Renal pelvis (tissue), 4 donors: ENCODE measurements around the gene PTDSS2. TPM values are rescaled to one million over a fixed set of nuclear protein-coding genes. Genes with fewer than 3 reads are reported as not detected.
"Not testable (repeated sequence)": the region's sequence is repeated elsewhere in the genome, so short reads cannot be mapped to it uniquely, and the experiment has no call there.

ENCODE experiments used
- DNase-seq: peaks from one replicate; pipeline ENCODE4 v3.0.0-alpha.2; 2013
- polyA plus RNA-seq, 3 donors: library from polyadenylated mRNA; unstranded; fragments of 120-200 nt; gene quantifications; one replicate each; pipeline ENCODE4 v1.2.1, GENCODE V29; 2013; ENCODE audit not compliant: insufficient read length in 3 of 3

The PTDSS2 gene
- polyA plus RNA-seq, 3 donors: 40.0 to 44.9 (median 41.2) TPM

- peak; percentile 53 for DNase-seq
Measured at GRCh38 chr11:504053-504993, 54.2 kb downstream of the PTDSS2 start.

DNA sequence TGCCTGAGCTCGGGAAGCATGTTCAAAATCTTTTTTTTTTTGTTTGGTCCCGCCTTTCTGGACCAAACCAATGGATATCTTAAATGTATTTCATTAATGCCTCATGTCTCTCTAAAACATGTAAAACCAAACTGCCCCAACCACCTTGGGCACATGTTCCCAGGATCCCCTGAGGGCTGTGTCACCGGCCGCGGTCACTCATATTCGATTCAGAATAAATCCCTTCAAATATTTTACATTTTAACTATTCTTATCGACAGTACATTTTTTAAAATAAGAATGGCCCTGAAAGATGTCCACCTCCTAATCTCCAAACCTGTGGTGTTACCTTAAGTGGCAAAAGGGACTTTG is 54.9 kb downstream of the PTDSS2 start:
- no peak for DNase-seq

DNA sequence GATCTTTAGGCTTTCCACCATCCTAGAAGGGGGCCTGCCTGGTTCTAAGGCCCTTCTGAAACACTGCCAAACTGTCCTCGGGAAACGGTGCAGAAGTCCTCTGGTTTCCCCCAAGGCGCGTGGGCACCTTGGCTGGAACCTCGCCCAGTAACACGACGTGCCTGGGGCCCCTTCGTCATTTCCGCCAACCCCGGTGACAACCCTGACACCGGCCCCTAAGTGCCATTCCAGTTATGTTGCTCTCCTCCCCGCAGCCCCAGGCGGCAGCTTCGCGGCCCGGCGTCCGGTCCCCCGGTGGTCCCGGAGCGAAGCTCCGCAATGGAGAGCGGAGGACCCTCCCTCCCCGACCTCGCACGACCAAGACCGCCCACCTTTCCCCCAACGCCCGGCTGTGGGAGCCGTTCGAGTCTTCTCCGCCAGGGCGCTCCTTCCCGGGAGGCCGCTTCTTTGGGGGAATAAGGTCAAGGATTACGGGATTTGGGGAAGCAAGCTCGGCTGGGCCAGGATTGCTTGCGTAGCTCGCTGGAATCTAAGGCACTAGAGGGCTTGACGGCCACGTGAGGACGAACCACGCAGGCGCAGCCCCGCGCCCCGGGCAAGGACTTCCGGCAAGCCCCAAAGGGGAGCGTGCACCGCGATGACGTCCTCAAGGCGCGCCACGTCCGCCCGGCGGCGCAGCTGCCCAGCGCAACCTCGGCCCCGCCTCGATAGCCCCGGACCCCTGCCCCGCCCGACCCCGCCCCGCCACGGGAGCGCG is 56.3 kb downstream of the PTDSS2 start:
- DNase-seq: peak; percentile 97

GRCh38 chr11:506995-507726 is 57.1 kb downstream of the PTDSS2 start, which contains the start of gene RNH1:
TSS of gene RNH1 (minus strand) at chr11:507242. CDS start at chr11:502162, 5,080 bp downstream.
- DNase-seq: peak; percentile 91

- no peak for DNase-seq
Measured at GRCh38 chr11:507727-508515, 57.8 kb downstream of the PTDSS2 start.

- DNase-seq: no peak
Measured at GRCh38 chr11:508956-509355, 58.9 kb downstream of the PTDSS2 start.

GRCh38 chr11:512761-513595 is 62.9 kb downstream of the PTDSS2 start:
- DNase-seq: no peak

DNA sequence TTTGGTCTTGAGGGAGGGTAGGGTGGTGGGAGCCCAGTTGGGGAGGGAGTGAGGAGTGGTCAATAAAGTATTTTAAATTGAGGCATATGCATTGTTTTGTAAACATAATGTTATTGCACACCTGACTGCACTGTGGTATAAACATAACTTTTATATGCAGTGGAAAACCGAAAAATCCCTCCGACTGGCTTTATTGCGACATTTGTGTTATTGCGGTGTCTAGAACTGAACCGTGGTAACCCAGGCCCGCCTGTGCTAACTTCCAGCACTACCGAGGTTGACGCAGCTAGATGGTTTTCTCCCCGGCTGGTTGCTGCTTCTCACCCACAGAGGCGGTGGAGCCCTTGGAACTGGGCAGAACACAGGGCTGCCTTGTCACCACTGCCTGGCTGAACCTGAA is 64.5 kb downstream of the PTDSS2 start:
- no peak for DNase-seq

- DNase-seq: no peak
Measured at GRCh38 chr11:515131-515530, 65.1 kb downstream of the PTDSS2 start.

DNA sequence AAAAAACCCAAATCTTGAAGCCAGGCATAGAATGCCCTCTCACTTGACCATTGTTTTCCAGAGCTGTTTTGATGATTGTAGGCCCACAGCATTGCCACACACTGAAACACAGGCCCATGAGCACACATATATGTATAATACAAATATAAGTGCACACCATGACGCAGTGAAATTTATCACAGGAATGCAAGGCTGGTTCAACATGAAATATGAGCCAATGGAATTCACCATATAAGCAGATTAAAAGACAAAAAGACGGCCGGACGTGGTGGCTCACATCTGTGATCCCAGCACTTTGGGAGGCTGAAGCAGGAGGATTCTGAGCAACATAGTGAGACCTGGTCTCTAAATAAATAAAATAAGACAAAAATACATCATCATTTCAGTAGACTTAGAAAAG is 66.3 kb downstream of the PTDSS2 start:
- no peak for DNase-seq

DNA sequence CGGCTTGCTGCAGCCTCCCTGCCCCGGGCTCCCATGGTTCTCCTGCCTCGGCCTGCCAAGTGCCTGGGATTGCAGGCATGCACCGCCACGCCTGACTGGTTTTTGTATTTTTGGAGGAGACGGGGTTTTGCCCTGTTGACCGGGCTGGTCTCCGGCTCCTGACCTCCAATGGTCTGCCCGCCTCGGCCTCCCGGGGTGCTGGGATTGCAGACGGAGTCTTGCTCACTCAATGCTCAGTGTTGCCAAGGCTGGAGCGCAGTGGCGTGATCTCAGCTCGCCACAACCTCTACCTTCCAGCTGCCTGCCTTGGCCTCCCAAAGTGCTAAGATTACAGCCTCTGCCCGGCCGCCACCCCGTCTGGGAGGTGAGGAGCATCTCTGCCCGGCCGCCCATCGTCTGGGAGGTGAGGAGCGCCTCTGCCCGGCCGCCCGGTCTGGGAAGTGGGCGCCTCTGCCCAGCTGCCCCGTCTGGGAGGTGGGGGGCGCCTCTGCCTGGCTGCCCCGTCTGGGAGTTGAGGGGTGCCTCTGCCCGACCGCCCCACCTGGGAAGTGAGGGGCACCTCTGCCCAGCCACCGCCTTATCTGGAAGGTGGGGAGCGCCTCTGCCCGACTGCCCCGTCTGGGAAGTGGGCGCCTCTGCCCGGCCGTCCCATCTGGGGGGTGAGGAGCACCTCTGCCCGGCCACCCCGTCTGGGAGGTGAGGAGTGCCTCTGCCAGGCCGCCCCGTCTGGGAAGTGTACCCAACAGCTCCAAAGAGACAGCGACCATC is 67.0 kb downstream of the PTDSS2 start:
- DNase-seq: not testable (repeated sequence)

DNA sequence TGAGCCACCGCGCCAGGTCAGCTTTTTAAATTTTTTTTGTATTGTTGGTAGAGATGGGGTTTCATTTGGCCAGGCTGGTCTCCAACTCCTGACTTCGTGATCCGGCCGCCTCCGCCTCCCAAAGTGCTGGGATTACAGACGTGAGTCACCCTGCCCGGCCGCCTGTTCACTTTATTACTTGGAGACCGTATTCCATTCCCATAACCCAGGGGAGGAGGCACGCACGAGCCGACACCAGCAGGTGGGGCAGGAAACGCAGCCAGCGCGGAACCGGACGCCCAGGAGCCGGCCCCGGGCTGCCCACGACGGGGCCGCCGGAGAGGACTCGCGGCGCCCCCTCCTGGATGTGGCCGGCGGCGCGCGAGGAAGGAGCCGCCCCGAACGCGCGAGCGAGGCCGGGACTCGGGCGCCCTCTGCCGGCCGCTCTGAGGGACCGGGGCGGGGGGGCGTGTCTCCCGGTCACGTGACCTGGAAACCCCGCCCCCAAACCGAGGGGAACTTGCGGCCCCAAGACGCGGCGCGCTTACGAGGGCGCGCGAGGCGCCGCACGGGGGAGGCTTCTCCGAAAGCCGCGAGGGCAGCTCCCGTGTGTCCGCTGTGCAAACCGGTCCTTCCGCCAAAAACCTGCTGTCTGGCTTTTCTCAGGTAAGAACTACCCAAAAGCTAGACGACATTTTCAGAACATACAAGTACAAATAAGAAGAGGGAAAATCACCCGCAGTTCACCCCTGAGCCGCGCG is 68.6 kb downstream of the PTDSS2 start:
- peak; percentile 73 for DNase-seq

DNA sequence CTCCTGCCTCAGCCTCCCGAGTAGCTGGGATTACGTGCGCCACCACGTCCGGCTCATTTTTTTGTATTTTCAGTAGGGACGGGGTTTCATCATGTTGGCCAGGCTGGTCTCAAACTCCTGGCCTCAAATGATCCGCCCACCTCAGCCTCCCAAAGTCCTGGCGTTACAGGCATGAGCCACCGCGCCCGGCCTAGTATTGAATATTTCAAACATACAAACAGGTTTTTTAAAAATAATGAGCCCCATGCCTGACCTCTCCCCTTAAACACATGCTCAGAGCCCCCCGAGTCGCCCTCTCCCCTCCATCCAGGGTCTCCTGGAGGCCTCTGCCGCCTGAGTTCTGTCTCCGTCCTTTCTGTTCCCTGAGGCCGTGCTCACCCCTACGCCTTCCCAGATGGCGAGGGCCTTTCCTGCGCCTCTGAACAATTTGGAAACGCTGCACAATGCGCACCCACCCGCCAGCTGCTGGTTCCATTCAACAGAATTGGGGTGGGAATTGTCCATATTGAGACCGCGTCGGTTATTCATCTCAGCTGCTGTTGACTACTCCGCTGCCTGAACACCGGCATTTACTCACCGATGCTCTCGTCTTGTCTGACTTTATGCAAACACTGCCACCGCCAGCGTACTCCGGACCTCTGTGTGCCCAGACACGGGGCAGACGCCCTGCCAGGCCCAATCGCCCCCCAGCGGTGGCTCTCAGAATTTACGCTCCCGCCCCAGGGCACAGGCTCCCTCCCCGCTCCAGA is 70.5 kb downstream of the PTDSS2 start:
- no peak for DNase-seq

GRCh38 chr11:521177-521688 is 71.2 kb downstream of the PTDSS2 start:
- DNase-seq: no peak

- DNase-seq: no peak
Measured at GRCh38 chr11:526192-526591, 76.1 kb downstream of the PTDSS2 start.

GRCh38 chr11:528166-528814 is 78.2 kb downstream of the PTDSS2 start:
- DNase-seq: no peak
